Keratinocyte (primary cell): ENCODE results near the gene FUT6. TPM values are rescaled to one million over a fixed set of nuclear protein-coding genes. Genes with fewer than 3 reads are reported as not detected.

Experiments used
- DNase-seq: peaks from one replicate; pipeline ENCODE4 v3.0.0-alpha.2; 2011; ENCODE audit warnings: low read depth, missing footprints, low spot score
- FAIRE-seq: peaks from 2 replicates; lab custom pipeline; 2011; peaks lifted over from hg19 to GRCh38; lab: Jason Lieb, UNC
- H2AFZ ChIP-seq: 2 replicates; pipeline ENCODE4 v1.6.0; 2012; ENCODE audit warnings: low read length, control low read depth, inconsistent platforms; ENCODE audit not compliant: control insufficient read depth
- H3K27ac ChIP-seq: 2 replicates; pipeline ENCODE4 v1.5.1; 2011; ENCODE audit warnings: low read length; ENCODE audit not compliant: control insufficient read depth, insufficient read depth
- H3K27me3 ChIP-seq: 3 replicates; pipeline ENCODE4 v1.6.0; 2011; ENCODE audit warnings: low read length; ENCODE audit not compliant: control insufficient read depth, insufficient read depth; ENCODE audit errors: extremely low read depth
- H3K36me3 ChIP-seq, 2 experiments: 2 replicates in 1 of 2; 3 replicates in 1 of 2; pipeline ENCODE4 v1.5.1; 2011; ENCODE audit warnings: low read length in 2 of 2, mild to moderate bottlenecking in 1 of 2; ENCODE audit not compliant: control insufficient read depth in 2 of 2, insufficient read depth in 2 of 2; ENCODE audit errors: extremely low read depth in 1 of 2
- H3K4me1 ChIP-seq: 3 replicates; pipeline ENCODE4 v1.5.1; 2011; ENCODE audit warnings: low read length; ENCODE audit not compliant: control insufficient read depth, insufficient read depth; ENCODE audit errors: extremely low read depth
- H3K4me2 ChIP-seq: 3 replicates; pipeline ENCODE4 v1.6.0; 2011; ENCODE audit warnings: low read depth, low read length; ENCODE audit not compliant: control insufficient read depth, insufficient read depth; ENCODE audit errors: extremely low read depth
- H3K4me3 ChIP-seq, 3 experiments: fragments of 200-600 bp in 1 of 3; sonication (generic) in 1 of 3; 2 replicates in 2 of 3; 3 replicates in 1 of 3; pipeline ENCODE4 v1.5.1; 2011 to 2016; ENCODE audit warnings: low read length in 3 of 3, mild to moderate bottlenecking in 3 of 3, control low read depth in 2 of 3, inconsistent platforms in 1 of 3, low read depth in 1 of 3, mixed read lengths in 1 of 3, mixed run types in 1 of 3, moderate library complexity in 1 of 3; ENCODE audit not compliant: control insufficient read depth in 2 of 3, insufficient read depth in 2 of 3; ENCODE audit errors: extremely low read depth in 1 of 3
- H3K79me2 ChIP-seq: 2 replicates; pipeline ENCODE4 v1.6.0; 2012; ENCODE audit warnings: low read length; ENCODE audit not compliant: control insufficient read depth, insufficient read depth
- H3K9ac ChIP-seq: 3 replicates; pipeline ENCODE4 v1.6.0; 2011; ENCODE audit warnings: low read length; ENCODE audit not compliant: control insufficient read depth, insufficient read depth; ENCODE audit errors: extremely low read depth
- H3K9me1 ChIP-seq: 3 replicates; pipeline ENCODE4 v1.6.0; 2011; ENCODE audit warnings: low read length; ENCODE audit not compliant: control insufficient read depth, insufficient read depth; ENCODE audit errors: extremely low read depth
- H3K9me3 ChIP-seq: 2 replicates; pipeline ENCODE4 v1.5.1; 2012; ENCODE audit warnings: low read depth, low read length; ENCODE audit not compliant: control insufficient read depth
- H4K20me1 ChIP-seq: 3 replicates; pipeline ENCODE4 v1.6.0; 2011; ENCODE audit warnings: low read length; ENCODE audit not compliant: control insufficient read depth, insufficient read depth; ENCODE audit errors: extremely low read depth
- CTCF ChIP-seq, 3 experiments: IDR thresholded peaks in 1 of 3; conservative IDR thresholded peaks in 1 of 3; optimal IDR thresholded peaks in 1 of 3; 2 replicates in 2 of 3; 3 replicates in 1 of 3; pipeline versions ENCODE3 to v1.5.1; 2011; ENCODE audit warnings: low read length in 3 of 3, mild to moderate bottlenecking in 3 of 3, moderate library complexity in 2 of 3, control low read depth in 1 of 3, inconsistent platforms in 1 of 3; ENCODE audit not compliant: insufficient read depth in 2 of 3; ENCODE audit errors: extremely low read depth in 1 of 3
- EZH2 ChIP-seq: IDR thresholded peaks from one replicate; pipeline ENCODE4 v1.6.1; 2012; ENCODE audit warnings: inconsistent platforms, mild to moderate bottlenecking, low read length, moderate library complexity
- dilution Hi-C: fragments of 300-500 bp; cut with MboI; formaldehyde crosslinking; loops from one replicate; pipeline ENCODE4 v1.7.0; 2020; ENCODE audit warnings: low sequenced_read_pairs; ENCODE audit not compliant: extremely low pct_ligation_motif_present
- polyA plus RNA-seq, 5 experiments: library from polyadenylated mRNA; depleted of rRNA in 3 of 5; stranded (reverse) in 3 of 5; stranded (forward) in 1 of 5; unstranded in 1 of 5; fragments of >200 nt; gene quantifications; 1 replicate in 1 of 5; 2 replicates in 3 of 5; 3 replicates in 1 of 5; pipeline versions ENCODE4 v1.2.1 to v1.2.3, GENCODE V29; 2011 to 2012; ENCODE audit warnings: missing spikeins in 2 of 5, low read depth in 1 of 5, low replicate concordance in 1 of 5

Gene FUT6
- polyA plus RNA-seq, 1 donor (not counting 4 experiments of a cell fraction or from before 2014, with no cell fraction given) = not detected

DNA sequence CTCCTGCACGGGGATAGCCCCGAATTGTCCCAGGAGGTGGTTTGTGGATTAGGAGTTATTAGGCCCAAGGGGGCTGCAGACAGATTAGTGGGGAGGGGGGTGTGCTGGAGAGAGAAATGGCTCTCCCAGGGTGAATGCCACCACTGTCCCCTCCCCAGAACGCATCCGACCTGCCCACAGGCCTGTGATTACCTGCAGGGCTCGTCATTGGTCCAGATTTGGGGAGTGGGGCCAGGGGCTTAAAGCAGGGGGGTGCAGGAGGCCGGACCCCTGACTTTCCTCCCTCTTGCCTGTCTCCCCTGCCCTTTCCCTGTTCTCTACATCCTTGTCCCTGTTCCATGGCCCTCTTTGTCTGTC, 33.4 kb downstream of the FUT6 start:
- H3K9ac ChIP-seq = no peak overlapping the region
- peaks cover 7% of the 10 kb centered on the region for H3K4me1 ChIP-seq
- H3K79me2 ChIP-seq = no peaks in the 10 kb centered on the region
- H3K9me1 ChIP-seq = no peaks in the 10 kb centered on the region
- H2AFZ ChIP-seq = no peak overlapping the region
- no peaks in the 10 kb centered on the region for H3K36me3 ChIP-seq
- peaks cover 2% of the 10 kb centered on the region for H4K20me1 ChIP-seq
- H3K9me3 ChIP-seq = no peaks in the 10 kb centered on the region
- TF ChIP-seq CTCF (optimal IDR thresholded peaks at IDR 0.05 in 1 of 3, IDR thresholded peaks at IDR 0.05 in 1 of 3, conservative IDR thresholded peaks at IDR 0.05 in 1 of 3; ENCODE audit: extremely low read depth in 1 of 3, insufficient read depth in 2 of 3, low read length in 3 of 3) (no peak), EZH2 (no peak)
- no peak overlapping the region for H3K27ac ChIP-seq
- H3K4me2 ChIP-seq = no peak overlapping the region
- dilution Hi-C loops = no loop called here
- H3K27me3 ChIP-seq = peaks cover 27% of the 10 kb centered on the region
- DNase-seq (no peak), FAIRE-seq (no peak)
- H3K4me3 ChIP-seq = no peak overlapping the region

DNA sequence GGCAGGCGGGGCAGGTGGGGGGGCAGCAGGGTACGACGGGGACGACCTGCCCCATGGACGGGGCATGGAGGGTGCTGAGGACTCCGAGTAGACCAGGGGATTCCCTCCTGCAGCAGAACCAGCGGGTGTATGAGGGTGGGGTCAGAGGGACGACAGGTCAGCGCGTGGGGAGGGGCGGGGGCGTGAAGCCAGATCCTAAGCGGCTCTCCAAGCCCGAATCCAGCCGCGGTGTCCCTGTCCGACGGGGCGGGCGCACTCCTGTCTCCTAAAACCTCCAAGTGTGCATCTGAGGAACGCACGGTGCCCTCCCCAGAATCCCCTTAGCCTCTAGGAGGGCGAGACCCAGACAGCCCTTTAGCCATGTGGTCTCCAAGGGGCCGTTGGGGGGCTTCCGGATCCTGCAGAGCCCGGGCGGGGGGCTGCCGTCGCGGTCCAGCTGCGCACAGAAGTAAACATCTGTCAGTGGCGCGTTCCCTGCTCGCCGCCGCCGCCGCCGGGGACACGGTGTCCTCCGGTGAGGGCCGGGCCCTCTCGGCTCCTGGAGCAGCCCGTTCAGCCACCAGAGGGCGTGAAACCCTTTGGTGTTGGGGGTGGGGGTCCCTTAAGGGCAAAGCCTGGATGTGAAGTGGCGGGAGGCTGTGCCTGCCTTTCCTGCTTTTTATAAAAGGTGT, 33.9 kb downstream of the FUT6 start:
- no peak overlapping the region for H3K27ac ChIP-seq
- no peaks in the 10 kb centered on the region for H3K79me2 ChIP-seq
- H3K4me2 ChIP-seq = no peak overlapping the region
- no peaks in the 10 kb centered on the region for H3K9me3 ChIP-seq
- peaks cover 7% of the 10 kb centered on the region for H3K4me1 ChIP-seq
- no peak for FAIRE-seq
- H3K27me3 ChIP-seq = peaks cover 30% of the 10 kb centered on the region
- H3K36me3 ChIP-seq = no peaks in the 10 kb centered on the region
- H3K9me1 ChIP-seq = no peaks in the 10 kb centered on the region
- H3K4me3 ChIP-seq = no peak overlapping the region
- no peak overlapping the region for H2AFZ ChIP-seq
- no peak for DNase-seq
- TF ChIP-seq CTCF (optimal IDR thresholded peaks at IDR 0.05 in 1 of 3, IDR thresholded peaks at IDR 0.05 in 1 of 3, conservative IDR thresholded peaks at IDR 0.05 in 1 of 3; ENCODE audit: extremely low read depth in 1 of 3, insufficient read depth in 2 of 3, low read length in 3 of 3) (peak; percentile 37 to 78 (median 70)), EZH2 (peak; percentile 84)
- peaks cover 2% of the 10 kb centered on the region for H4K20me1 ChIP-seq
- dilution Hi-C loops = no loop called here
- H3K9ac ChIP-seq = no peak overlapping the region
